Activated B cell treated with CpG ODN at 0.5 μM for 24 hours (primary cell): ENCODE data around the gene RGSL1. TPM values are rescaled to one million over a fixed set of nuclear protein-coding genes. Genes with fewer than 3 reads are reported as not detected.
"Not testable (repeated sequence)": the region's sequence is repeated elsewhere in the genome, so short reads cannot be mapped to it uniquely, and the experiment has no call there.

Source experiments
- ATAC-seq: fragments of 200-7000 bp; cut with Tn5 transposase; one replicate; pipeline ENCODE4 v1.10.0; 2021; ENCODE audit warnings: low read depth, mild to moderate bottlenecking, moderate library complexity
- CTCF ChIA-PET: fragments of 350-600 bp; sonication (Branson Sonifier 250); formaldehyde crosslinking; loops from one replicate; lab custom pipeline; 2021; ENCODE audit warnings: antibody characterized with exemption; lab: Charles Lee
- POLR2A ChIA-PET: fragments of 350-600 bp; sonication (Branson Sonifier 250); formaldehyde crosslinking; loops from one replicate; lab custom pipeline; 2021; ENCODE audit warnings: antibody characterized with exemption; lab: Charles Lee
- DNase-seq: peaks from one replicate; pipeline ENCODE4 v3.0.0; 2022
- H3K27ac Mint-ChIP-seq: one replicate; pipeline ENCODE4 v1.8.0; 2020; ENCODE audit warnings: mixed read lengths
- H3K27me3 Mint-ChIP-seq: one replicate; pipeline ENCODE4 v1.8.0; 2021; ENCODE audit warnings: mixed read lengths
- H3K36me3 Mint-ChIP-seq: one replicate; pipeline ENCODE4 v1.8.0; 2021; ENCODE audit warnings: low read depth, mixed read lengths
- H3K4me1 Mint-ChIP-seq: one replicate; pipeline ENCODE4 v1.8.0; 2021; ENCODE audit warnings: mixed read lengths
- H3K4me3 Mint-ChIP-seq: one replicate; pipeline ENCODE4 v1.8.0; 2020; ENCODE audit warnings: mild to moderate bottlenecking, mixed read lengths
- H3K9me3 Mint-ChIP-seq: one replicate; pipeline ENCODE4 v1.8.0; 2020; ENCODE audit warnings: mixed read lengths
- intact Hi-C: fragments of 100-400 bp; cut with micrococcal nuclease; formaldehyde crosslinking; loops from one replicate; pipeline ENCODE4 v1.15.1; 2024
- total RNA-seq: library from RNA; stranded (reverse); gene quantifications from 2 replicates; pipeline ENCODE4 v1.2.3, GENCODE V29; 2022
- TF ChIP-seq, protein P1 (sequence below): fragments of 200-600 bp; IDR thresholded peaks from one replicate; pipeline ENCODE4 v1.8.0; 2022; ENCODE audit warnings: antibody characterized with exemption, mild to moderate bottlenecking

Gene RGSL1
- total RNA-seq, 1 donor from 2014 or later = not detected

DNA sequence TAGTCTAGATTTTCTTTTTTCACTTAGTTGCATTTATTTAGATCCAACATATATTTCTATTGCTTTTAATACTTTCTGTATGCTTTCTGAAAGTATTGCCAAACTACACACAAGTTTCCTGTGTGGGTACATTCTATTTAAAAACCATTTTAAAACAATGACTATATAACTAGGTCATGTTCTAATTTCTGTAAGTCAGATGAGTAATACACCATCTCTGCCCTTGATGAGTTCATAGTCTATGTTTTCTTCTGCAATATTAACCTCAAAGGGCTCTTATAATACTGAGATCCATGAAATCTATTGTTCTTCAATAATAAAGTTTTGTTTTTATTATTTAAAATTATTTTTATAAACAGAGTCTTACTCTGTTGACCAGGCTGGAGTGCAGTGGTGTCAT is 70.8 kb downstream of the RGSL1 start:
- Mint-ChIP-seq H3K4me3 (no peak overlapping the region), H3K4me1 (no peaks in the 10 kb centered on the region), H3K27ac (no peak overlapping the region), H3K36me3 (peaks cover 5% of the 10 kb centered on the region), H3K27me3 (peaks cover 10% of the 10 kb centered on the region), H3K9me3 (peaks cover 31% of the 10 kb centered on the region)
- DNase-seq (no peak), ATAC-seq (no peak)
- ChIA-PET POLR2A (no interaction called here), CTCF (no interaction called here)
- TF ChIP-seq, protein P1, sequence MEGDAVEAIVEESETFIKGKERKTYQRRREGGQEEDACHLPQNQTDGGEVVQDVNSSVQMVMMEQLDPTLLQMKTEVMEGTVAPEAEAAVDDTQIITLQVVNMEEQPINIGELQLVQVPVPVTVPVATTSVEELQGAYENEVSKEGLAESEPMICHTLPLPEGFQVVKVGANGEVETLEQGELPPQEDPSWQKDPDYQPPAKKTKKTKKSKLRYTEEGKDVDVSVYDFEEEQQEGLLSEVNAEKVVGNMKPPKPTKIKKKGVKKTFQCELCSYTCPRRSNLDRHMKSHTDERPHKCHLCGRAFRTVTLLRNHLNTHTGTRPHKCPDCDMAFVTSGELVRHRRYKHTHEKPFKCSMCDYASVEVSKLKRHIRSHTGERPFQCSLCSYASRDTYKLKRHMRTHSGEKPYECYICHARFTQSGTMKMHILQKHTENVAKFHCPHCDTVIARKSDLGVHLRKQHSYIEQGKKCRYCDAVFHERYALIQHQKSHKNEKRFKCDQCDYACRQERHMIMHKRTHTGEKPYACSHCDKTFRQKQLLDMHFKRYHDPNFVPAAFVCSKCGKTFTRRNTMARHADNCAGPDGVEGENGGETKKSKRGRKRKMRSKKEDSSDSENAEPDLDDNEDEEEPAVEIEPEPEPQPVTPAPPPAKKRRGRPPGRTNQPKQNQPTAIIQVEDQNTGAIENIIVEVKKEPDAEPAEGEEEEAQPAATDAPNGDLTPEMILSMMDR = no peak
- intact Hi-C loops = no loop called here

DNA sequence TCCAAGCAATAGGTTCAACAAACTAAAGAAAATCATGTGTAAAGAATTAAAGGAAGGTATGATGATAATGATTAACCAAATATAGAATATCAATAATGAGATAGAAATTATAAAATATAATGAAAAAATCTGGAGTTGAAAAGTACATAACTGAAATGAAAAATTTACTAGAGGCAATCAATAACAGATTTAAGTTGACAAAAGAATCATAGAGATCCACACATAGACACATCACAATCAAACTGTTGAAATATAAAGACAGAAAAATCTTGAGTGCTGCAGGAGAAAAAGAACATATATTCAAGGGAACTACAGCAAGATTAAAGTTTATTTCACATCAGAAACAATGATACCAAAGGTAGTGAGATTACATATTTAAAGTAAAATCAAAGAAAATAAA is 75.4 kb downstream of the RGSL1 start:
- H3K36me3 Mint-ChIP-seq = peaks cover 7% of the 10 kb centered on the region
- ChIA-PET CTCF (no interaction called here), POLR2A (no interaction called here)
- no peak overlapping the region for H3K4me3 Mint-ChIP-seq
- DNase-seq = no peak
- intact Hi-C loops = no loop called here
- peaks cover 33% of the 10 kb centered on the region for H3K9me3 Mint-ChIP-seq
- no peak for ATAC-seq
- H3K27ac Mint-ChIP-seq = no peak overlapping the region
- TF ChIP-seq, protein P1 = no peak
- no peaks in the 10 kb centered on the region for H3K4me1 Mint-ChIP-seq
- peaks cover 3% of the 10 kb centered on the region for H3K27me3 Mint-ChIP-seq

DNA sequence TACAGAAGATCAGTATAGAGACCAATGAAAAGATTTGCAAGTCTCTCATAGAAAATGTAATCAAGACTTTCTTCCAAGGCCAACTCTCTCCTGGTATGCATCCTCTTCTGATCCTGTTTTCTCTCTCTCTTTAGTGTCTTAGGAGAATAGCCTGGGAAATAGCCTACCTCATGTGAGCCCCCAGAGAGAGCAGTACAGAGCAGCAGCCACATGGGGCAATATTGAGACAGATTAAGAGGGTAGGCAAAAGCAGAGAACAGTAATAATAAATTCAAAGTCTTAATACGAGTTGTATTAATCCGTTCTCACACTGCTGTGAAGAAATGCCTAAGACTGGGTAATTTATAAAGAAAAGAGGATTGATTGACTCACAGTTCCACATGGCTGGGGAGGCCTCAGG is 77.7 kb downstream of the RGSL1 start:
- CTCF ChIA-PET = no interaction called here

DNA sequence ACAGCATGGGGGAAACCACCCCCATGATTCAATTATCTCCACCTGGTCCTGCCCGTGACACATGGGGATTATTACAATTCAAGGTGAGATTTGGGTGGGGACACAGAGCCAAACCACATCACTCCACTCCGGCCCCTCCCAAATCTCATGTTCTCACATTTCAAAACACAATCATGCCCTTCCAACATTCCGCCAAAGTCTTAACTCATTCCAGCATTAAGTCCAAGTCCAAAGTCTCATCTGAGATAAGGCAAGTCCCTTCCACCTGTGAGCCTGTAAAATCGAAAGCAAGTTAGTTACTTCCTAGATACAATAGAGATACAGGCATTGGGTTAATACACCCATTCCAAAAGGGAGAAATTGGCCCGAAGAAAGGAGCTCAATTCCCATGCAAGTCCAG is 78.3 kb downstream of the RGSL1 start:
- intact Hi-C loops, H3K4me3 Mint-ChIP-seq, ATAC-seq, CTCF ChIA-PET, POLR2A ChIA-PET, DNase-seq, H3K27ac Mint-ChIP-seq, H3K4me1 Mint-ChIP-seq, H3K27me3 Mint-ChIP-seq, H3K36me3 Mint-ChIP-seq: not testable (repeated sequence)
- H3K9me3 Mint-ChIP-seq = peaks cover 33% of the 10 kb centered on the region

More for the DNA sequence above, 77.7 kb downstream of the RGSL1 start:
- Mint-ChIP-seq H3K4me1 (no peaks in the 10 kb centered on the region), H3K27ac (no peak overlapping the region), H3K27me3 (peaks cover 2% of the 10 kb centered on the region), H3K36me3 (peaks cover 7% of the 10 kb centered on the region), H3K4me3 (no peak overlapping the region), H3K9me3 (peaks cover 33% of the 10 kb centered on the region)
- no peak for ATAC-seq
- POLR2A ChIA-PET = no interaction called here
- intact Hi-C loops = no loop called here
- no peak for DNase-seq
- TF ChIP-seq, protein P1 = no peak

DNA sequence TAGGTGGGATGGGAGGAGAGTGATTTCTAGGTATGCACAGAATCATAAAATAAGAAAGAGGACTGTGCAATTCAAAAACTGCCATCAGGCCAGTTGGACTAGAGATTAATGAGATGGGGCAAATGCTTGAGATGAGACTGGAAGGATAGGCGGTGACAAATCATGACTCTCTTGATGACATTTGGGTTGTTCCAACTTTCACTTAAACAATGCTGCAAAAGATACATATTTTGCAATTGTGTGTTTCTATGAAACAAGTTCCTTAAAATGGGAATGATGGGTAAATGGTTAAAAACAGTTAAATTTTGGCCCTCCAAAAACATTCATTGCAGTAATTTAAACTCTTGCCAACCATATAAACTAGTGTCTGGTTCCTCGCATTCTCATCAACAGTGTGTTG is 84.0 kb downstream of the RGSL1 start:
- ATAC-seq = no peak
- H3K36me3 Mint-ChIP-seq = no peaks in the 10 kb centered on the region
- no peaks in the 10 kb centered on the region for H3K27me3 Mint-ChIP-seq
- ChIA-PET CTCF (no interaction called here), POLR2A (no interaction called here)
- peaks cover 3% of the 10 kb centered on the region for H3K9me3 Mint-ChIP-seq
- no peak overlapping the region for H3K4me3 Mint-ChIP-seq
- TF ChIP-seq, protein P1 = no peak
- intact Hi-C loops = no loop called here
- no peaks in the 10 kb centered on the region for H3K4me1 Mint-ChIP-seq
- DNase-seq = no peak
- H3K27ac Mint-ChIP-seq = no peak overlapping the region

DNA sequence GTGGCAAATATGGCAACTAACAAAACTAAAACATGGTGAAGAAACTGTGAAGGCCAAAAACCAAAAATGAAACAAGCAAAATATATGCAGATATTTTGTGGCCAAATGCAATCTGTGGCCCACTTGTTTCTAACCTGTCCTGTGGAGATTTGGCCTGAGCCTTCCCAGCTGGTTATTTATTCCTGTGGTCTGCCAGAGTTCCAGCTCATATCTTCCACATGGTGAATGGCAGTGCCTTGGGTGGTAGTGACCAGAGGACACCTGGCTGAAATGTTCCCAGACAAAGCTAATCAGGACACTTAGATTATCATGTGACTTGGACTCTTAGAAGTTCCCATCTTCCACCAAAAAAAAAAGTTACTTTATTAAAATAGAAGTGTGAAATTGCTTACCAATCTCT is 99.4 kb downstream of the RGSL1 start:
- ChIA-PET POLR2A (no interaction called here), CTCF (no interaction called here)
- TF ChIP-seq, protein P1 = no peak
- Mint-ChIP-seq H3K4me3 (no peak overlapping the region), H3K9me3 (peaks cover 4% of the 10 kb centered on the region), H3K27me3 (peaks cover 7% of the 10 kb centered on the region), H3K27ac (no peak overlapping the region), H3K36me3 (no peaks in the 10 kb centered on the region), H3K4me1 (no peaks in the 10 kb centered on the region)
- ATAC-seq = no peak
- intact Hi-C loops = no loop called here
- no peak for DNase-seq
